K562 treated with DMSO at 1 percent for 4 hours (cell line): ENCODE measurements around the gene SP140L. TPM values are rescaled to one million over a fixed set of nuclear protein-coding genes. Genes with fewer than 3 reads are reported as not detected.

Experiments
- total RNA-seq: library from RNA; unstranded; fragments of 300-600 nt; gene quantifications from 2 replicates; pipeline ENCODE4 v1.2.3, GENCODE V29; 2022; ENCODE audit not compliant: insufficient read depth

The SP140L gene
- 11.0 and 14.6 TPM in 2 replicates for total RNA-seq

DNA sequence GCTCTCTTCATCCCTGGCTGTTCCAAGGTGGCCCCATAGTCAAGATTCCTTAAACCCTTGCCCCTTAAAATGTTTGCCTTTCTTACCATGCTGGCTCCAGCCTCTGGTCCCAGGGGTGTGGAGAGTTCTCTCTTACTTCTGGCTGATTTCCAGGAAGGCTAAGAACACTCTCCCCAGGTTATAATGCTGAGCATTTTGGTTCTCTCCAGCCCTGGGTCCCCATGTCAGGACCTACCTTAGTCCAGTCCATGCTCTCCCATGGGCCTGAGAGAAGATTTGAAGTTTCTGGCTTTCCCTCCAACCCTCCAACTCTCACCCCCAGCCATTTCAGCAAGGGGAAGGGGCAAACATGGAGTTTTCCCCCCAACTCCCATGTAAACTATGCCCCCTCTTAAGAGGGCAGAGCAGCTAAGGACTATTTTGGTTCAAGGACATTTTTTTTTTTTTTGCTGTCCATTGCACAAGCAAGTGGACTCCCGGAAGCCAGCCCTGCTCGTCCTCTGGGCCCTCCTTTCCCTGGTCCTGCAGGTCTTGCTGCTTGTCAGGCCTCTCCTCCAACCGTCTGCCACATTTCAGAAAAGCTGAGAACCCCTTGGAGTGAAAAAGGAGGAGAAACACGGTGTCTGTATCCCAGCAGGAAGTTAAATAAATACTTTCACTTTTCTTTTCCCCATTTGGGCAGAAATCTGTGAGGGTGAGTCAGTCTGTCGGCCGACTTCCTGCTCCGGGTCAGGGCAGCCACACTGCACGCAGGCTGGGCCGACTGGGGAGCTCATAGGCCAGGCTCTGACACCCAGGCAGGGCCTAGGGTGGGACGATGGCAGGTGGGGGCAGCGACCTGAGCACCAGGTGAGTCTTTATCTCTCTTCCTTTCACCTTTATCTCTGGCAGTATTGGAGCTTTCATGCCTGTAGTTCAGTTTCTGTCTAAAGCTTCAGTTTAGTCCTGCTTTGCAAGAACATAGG is at the start of gene SP140L:
SP140L (plus strand) TSS at position 741 of the 965 bp plus-strand sequence; CDS start at position 818, 77 bp downstream.

DNA sequence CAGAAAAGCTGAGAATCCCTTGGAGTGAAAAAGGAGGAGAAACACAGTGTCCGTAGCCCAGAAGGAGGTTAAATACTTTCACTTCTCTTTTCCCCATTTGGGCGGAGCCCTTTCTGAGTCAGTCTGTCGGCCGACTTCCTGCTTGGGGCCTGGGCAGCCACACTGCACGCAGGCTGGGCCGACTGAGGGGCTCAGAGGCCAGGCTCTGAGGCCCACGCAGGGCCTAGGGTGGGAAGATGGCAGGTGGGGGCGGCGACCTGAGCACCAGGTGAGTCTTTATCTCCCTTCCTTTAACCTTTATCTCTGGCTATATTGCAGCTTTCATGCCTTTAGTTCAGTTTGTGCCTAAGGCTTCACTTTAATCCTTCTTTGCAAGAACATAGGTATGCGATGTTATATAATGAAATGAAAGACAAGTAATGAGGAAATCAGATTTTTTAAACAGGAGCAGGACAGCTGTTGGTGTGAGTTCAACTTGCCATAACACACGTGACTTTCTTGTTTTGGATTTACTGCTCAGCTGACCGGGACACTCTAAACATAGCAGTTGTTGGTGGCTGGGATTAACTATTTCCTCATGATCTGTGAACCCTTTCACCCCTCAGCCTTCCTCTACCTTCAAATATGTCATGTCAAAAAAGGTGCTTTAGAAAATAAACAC is 89.2 kb downstream of the SP140L start, which contains the start of gene SP100:
SP100 (plus strand) TSS at position 141 of the 661 bp plus-strand sequence; CDS start at position 237, 96 bp downstream.

Other genes starting within 250 kb of the SP140L start
- 4.0 and 4.2 TPM in 2 replicates for gene SP110, start 107.2 kb upstream of the SP140L start, total RNA-seq
- 0.25 TPM in 1 of 2 replicates, not detected in the other for gene SP140, start 101.5 kb upstream of the SP140L start, total RNA-seq
- gene SP100, start 89.0 kb downstream of the SP140L start, total RNA-seq = 16.0 and 19.7 TPM in 2 replicates